OCI-LY3 (cell line): ENCODE measurements around the gene PIK3C2B.
A peak's percentile ranks its signal among the peaks of the same experiment; 100 is the strongest.

ENCODE experiments used
- H2AFZ ChIP-seq: fragments of 200-600, 300-600 bp; shearing (Covaris generic); 2 replicates; pipeline ENCODE4 v1.6.0; 2014; ENCODE audit warnings: antibody characterized with exemption, low read depth, low read length
- H3K27ac ChIP-seq: fragments of 200-600, 300-600 bp; sonication (generic); 2 replicates; pipeline ENCODE4 v1.5.1; 2014; ENCODE audit warnings: mild to moderate bottlenecking, low read length, moderate library complexity, mixed read lengths
- H3K27me3 ChIP-seq: fragments of 200-600, 300-600 bp; sonication (generic); 2 replicates; pipeline ENCODE4 v1.6.1; 2014; ENCODE audit warnings: low read depth, low read length, mixed read lengths
- H3K36me3 ChIP-seq: fragments of 200-600, 300-600 bp; sonication (generic); replicated peaks from 2 replicates; pipeline ENCODE3; 2014; ENCODE audit warnings: low read depth, low read length, mixed read lengths
- H3K4me1 ChIP-seq: fragments of 300-600, 200-600 bp; sonication (generic); 2 replicates; pipeline ENCODE4 v1.6.1; 2014; ENCODE audit warnings: low read length, mixed read lengths
- H3K4me2 ChIP-seq: fragments of 200-600, 300-600 bp; sonication (generic); 2 replicates; pipeline ENCODE4 v1.6.1; 2014; ENCODE audit warnings: low read length, mixed read lengths
- H3K4me3 ChIP-seq: fragments of 300-600, 200-600 bp; sonication (generic); 2 replicates; pipeline ENCODE4 v1.5.1; 2014; ENCODE audit warnings: antibody characterized with exemption, mild to moderate bottlenecking, low read length, moderate library complexity
- H3K79me2 ChIP-seq: fragments of 300-600, 200-600 bp; shearing (Covaris generic); 2 replicates; pipeline ENCODE4 v1.6.1; 2014; ENCODE audit warnings: mild to moderate bottlenecking, low read length, mixed read lengths
- H3K9ac ChIP-seq: fragments of 300-600, 200-600 bp; shearing (Covaris generic); 2 replicates; pipeline ENCODE4 v1.6.0; 2014; ENCODE audit warnings: mild to moderate bottlenecking, low read length, moderate library complexity
- H3K9me3 ChIP-seq: fragments of 200-600, 300-600 bp; shearing (Covaris generic); 2 replicates; pipeline ENCODE4 v1.6.1; 2014; ENCODE audit warnings: low read length, mixed read lengths; ENCODE audit not compliant: insufficient read depth
- H4K20me1 ChIP-seq: fragments of 200-600, 300-600 bp; sonication (generic); 2 replicates; pipeline ENCODE4 v1.6.1; 2016; ENCODE audit warnings: low read length, mixed read lengths; ENCODE audit not compliant: insufficient read depth
- CTCF ChIP-seq: fragments of 200-600, 300-600 bp; sonication (generic); IDR thresholded peaks from 2 replicates; pipeline ENCODE4 v1.5.1; 2014; ENCODE audit warnings: antibody characterized with exemption, low read length, low read depth
- EZH2phosphoT487 ChIP-seq: fragments of 200-600 bp; shearing (Covaris generic); IDR thresholded peaks from 2 replicates; pipeline ENCODE4 v1.6.1; 2018; ENCODE audit warnings: antibody characterized with exemption, mixed run types, low read depth

The PIK3C2B gene

GRCh38 chr1:204465546-204466415 lies 28.8 kb downstream of the PIK3C2B start:
- no peak overlapping the region for H3K4me3 ChIP-seq
- TF ChIP-seq CTCF (no peak), EZH2phosphoT487 (no peak)
- no peak overlapping the region for H3K27ac ChIP-seq
- H3K4me2 ChIP-seq = peak overlapping the region; percentile 26
- H3K9ac ChIP-seq = no peak overlapping the region
- no peak overlapping the region for H2AFZ ChIP-seq
- no peaks in the 10 kb centered on the region for H3K9me3 ChIP-seq
- no peaks in the 10 kb centered on the region for H3K27me3 ChIP-seq
- H3K36me3 ChIP-seq = peaks cover 38% of the 10 kb centered on the region
- H3K4me1 ChIP-seq = peaks cover 19% of the 10 kb centered on the region
- no peaks in the 10 kb centered on the region for H4K20me1 ChIP-seq
- no peaks in the 10 kb centered on the region for H3K79me2 ChIP-seq

GRCh38 chr1:204464701-204465100 lies 29.9 kb downstream of the PIK3C2B start:
- no peaks in the 10 kb centered on the region for H3K27me3 ChIP-seq
- no peaks in the 10 kb centered on the region for H3K9me3 ChIP-seq
- H3K4me3 ChIP-seq = no peak overlapping the region
- H3K4me1 ChIP-seq = peaks cover 19% of the 10 kb centered on the region
- no peak overlapping the region for H3K27ac ChIP-seq
- H3K9ac ChIP-seq = no peak overlapping the region
- no peak for TF ChIP-seq EZH2phosphoT487
- TF ChIP-seq CTCF = no peak
- no peaks in the 10 kb centered on the region for H4K20me1 ChIP-seq
- no peak overlapping the region for H2AFZ ChIP-seq
- no peak overlapping the region for H3K4me2 ChIP-seq
- peaks cover 49% of the 10 kb centered on the region for H3K36me3 ChIP-seq
- H3K79me2 ChIP-seq = no peaks in the 10 kb centered on the region

GRCh38 chr1:204464187-204464631 lies 30.4 kb downstream of the PIK3C2B start:
- Histone ChIP-seq H3K79me2 (no peaks in the 10 kb centered on the region), H3K9ac (no peak overlapping the region), H3K27ac (no peak overlapping the region), H2AFZ (no peak overlapping the region), H3K9me3 (no peaks in the 10 kb centered on the region), H3K27me3 (no peaks in the 10 kb centered on the region), H3K36me3 (peaks cover 50% of the 10 kb centered on the region), H3K4me3 (no peak overlapping the region), H4K20me1 (no peaks in the 10 kb centered on the region), H3K4me2 (no peak overlapping the region), H3K4me1 (peaks cover 19% of the 10 kb centered on the region)
- TF ChIP-seq CTCF = no peak
- no peak for TF ChIP-seq EZH2phosphoT487

GRCh38 chr1:204463125-204464060 lies 31.2 kb downstream of the PIK3C2B start:
- TF ChIP-seq CTCF = no peak
- TF ChIP-seq EZH2phosphoT487 = no peak
- H3K27me3 ChIP-seq = no peaks in the 10 kb centered on the region
- peaks cover 19% of the 10 kb centered on the region for H3K4me1 ChIP-seq
- no peak overlapping the region for H3K4me2 ChIP-seq
- no peak overlapping the region for H3K9ac ChIP-seq
- no peak overlapping the region for H3K4me3 ChIP-seq
- peaks cover 44% of the 10 kb centered on the region for H3K36me3 ChIP-seq
- H2AFZ ChIP-seq = no peak overlapping the region
- H3K79me2 ChIP-seq = no peaks in the 10 kb centered on the region
- H4K20me1 ChIP-seq = no peaks in the 10 kb centered on the region
- no peaks in the 10 kb centered on the region for H3K9me3 ChIP-seq
- H3K27ac ChIP-seq = no peak overlapping the region
